Measurements from ENCODE around the gene TUBGCP5.
"Not testable (repeated sequence)": the region's sequence is repeated elsewhere in the genome, so short reads cannot be mapped to it uniquely, and the experiment has no call there.

DNA sequence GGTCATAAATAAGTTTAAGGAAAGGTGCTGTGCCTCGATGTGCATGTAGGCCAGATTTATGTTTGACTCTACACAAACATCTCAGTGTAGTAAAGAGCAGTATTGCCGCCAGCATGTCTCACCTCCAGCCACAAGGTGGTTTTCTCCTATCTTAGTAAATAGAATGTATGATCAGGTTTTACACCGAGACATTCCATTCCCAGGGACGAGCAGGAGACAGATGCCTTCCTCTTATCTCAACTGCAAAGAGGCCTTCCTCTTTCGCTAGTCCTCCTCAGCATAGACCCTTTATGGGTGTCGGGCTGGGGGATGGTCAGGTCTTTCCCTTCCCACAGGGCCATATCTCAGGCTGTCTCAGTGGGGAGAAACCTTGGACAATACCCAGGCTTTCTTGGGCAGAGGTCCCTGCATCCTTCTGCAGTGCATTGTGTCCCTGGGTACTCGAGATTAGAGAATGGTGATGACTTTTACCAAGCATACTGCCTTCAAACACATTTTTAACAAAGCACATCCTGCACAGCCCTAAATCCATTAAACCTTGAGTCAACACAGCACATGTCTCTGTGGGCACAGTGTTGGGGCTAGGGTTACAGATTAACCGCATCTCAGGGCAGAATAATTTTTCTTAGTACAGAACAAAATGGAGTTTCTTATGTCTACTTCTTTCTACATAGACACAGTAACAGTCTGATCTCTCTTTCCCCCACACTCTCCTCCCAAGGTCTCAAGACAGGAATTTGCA, 42.8 kb upstream of the TUBGCP5 start:
- TF ChIP-seq, protein P1, sequence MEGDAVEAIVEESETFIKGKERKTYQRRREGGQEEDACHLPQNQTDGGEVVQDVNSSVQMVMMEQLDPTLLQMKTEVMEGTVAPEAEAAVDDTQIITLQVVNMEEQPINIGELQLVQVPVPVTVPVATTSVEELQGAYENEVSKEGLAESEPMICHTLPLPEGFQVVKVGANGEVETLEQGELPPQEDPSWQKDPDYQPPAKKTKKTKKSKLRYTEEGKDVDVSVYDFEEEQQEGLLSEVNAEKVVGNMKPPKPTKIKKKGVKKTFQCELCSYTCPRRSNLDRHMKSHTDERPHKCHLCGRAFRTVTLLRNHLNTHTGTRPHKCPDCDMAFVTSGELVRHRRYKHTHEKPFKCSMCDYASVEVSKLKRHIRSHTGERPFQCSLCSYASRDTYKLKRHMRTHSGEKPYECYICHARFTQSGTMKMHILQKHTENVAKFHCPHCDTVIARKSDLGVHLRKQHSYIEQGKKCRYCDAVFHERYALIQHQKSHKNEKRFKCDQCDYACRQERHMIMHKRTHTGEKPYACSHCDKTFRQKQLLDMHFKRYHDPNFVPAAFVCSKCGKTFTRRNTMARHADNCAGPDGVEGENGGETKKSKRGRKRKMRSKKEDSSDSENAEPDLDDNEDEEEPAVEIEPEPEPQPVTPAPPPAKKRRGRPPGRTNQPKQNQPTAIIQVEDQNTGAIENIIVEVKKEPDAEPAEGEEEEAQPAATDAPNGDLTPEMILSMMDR (IDR thresholded peaks at IDR 0.05), result not testable (repeated sequence)
- TF ChIP-seq EZH2, EZH2phosphoT487 (IDR thresholded peaks at IDR 0.05): not testable (repeated sequence)
